GM23338 (cell line): ENCODE results near the gene HK2. TPM values are rescaled to one million over a fixed set of nuclear protein-coding genes. Genes with fewer than 3 reads are reported as not detected.
A peak's percentile ranks its signal among the peaks of the same experiment; 100 is the strongest.

Experiments used
- ATAC-seq: fragments of 200-7000 bp; cut with Tn5 transposase; 3 replicates; pipeline ENCODE4 v1.9.1; 2020
- DNase-seq: peaks from one replicate; pipeline ENCODE4 v3.0.0-alpha.2; 2015; ENCODE audit warnings: low spot score
- H2AFZ ChIP-seq: fragments of 200-600 bp; sonication (generic); 2 replicates; pipeline ENCODE4 v1.8.0; 2016; ENCODE audit warnings: antibody characterized with exemption, mild to moderate bottlenecking, moderate library complexity
- H3F3A ChIP-seq: fragments of 200-600 bp; sonication (generic); replicated peaks from 2 replicates; pipeline ENCODE4 v1.8.0; 2017; ENCODE audit warnings: antibody characterized with exemption, mixed run types, low read depth
- H3K27ac ChIP-seq: fragments of 200-600 bp; sonication (generic); 2 replicates; pipeline ENCODE4 v1.6.1; 2016; ENCODE audit warnings: low read depth
- H3K27me3 ChIP-seq: fragments of 200-600 bp; sonication (generic); 2 replicates; pipeline ENCODE4 v1.8.0; 2016; ENCODE audit warnings: mild to moderate bottlenecking, mixed run types, moderate library complexity; ENCODE audit not compliant: insufficient read depth
- H3K36me3 ChIP-seq: fragments of 200-600 bp; sonication (generic); 2 replicates; pipeline ENCODE4 v1.8.0; 2016; ENCODE audit warnings: mild to moderate bottlenecking; ENCODE audit not compliant: insufficient read depth
- H3K4me1 ChIP-seq: fragments of 200-600 bp; sonication (generic); 2 replicates; pipeline ENCODE4 v1.8.0; 2016; ENCODE audit warnings: mild to moderate bottlenecking, moderate library complexity; ENCODE audit not compliant: insufficient read depth
- H3K4me2 ChIP-seq: fragments of 200-600 bp; sonication (generic); 2 replicates; pipeline ENCODE4 v1.7.1; 2017; ENCODE audit warnings: mixed run types
- H3K4me3 ChIP-seq: fragments of 200-600 bp; sonication (generic); 2 replicates; pipeline ENCODE4 v1.6.1; 2016; ENCODE audit warnings: mixed run types
- H3K79me2 ChIP-seq: fragments of 200-600 bp; sonication (generic); replicated peaks from 2 replicates; pipeline ENCODE4 v1.8.0; 2017; ENCODE audit warnings: mild to moderate bottlenecking; ENCODE audit not compliant: insufficient read depth
- H3K9me2 ChIP-seq: fragments of 200-600 bp; sonication (generic); 2 replicates; pipeline ENCODE4 v1.8.0; 2017; ENCODE audit not compliant: insufficient read depth
- H4K20me1 ChIP-seq: fragments of 200-600 bp; sonication (generic); replicated peaks from 2 replicates; pipeline ENCODE4 v1.8.0; 2017; ENCODE audit warnings: mild to moderate bottlenecking; ENCODE audit not compliant: insufficient read depth
- H3K27ac Mint-ChIP-seq: 2 replicates; pipeline ENCODE4 v1.8.0; 2020; ENCODE audit warnings: inconsistent platforms, mild to moderate bottlenecking, moderate library complexity, mixed read lengths
- H3K27me3 Mint-ChIP-seq: 3 replicates; pipeline ENCODE4 v1.8.0; 2022; ENCODE audit warnings: low read depth, mild to moderate bottlenecking, moderate library complexity, mixed read lengths, inconsistent platforms; ENCODE audit not compliant: insufficient read depth, poor library complexity
- H3K36me3 Mint-ChIP-seq: 3 replicates; pipeline ENCODE4 v1.8.0; 2021; ENCODE audit warnings: low read depth, mild to moderate bottlenecking, inconsistent platforms, moderate library complexity, mixed read lengths
- H3K4me1 Mint-ChIP-seq: 3 replicates; pipeline ENCODE4 v1.8.0; 2020; ENCODE audit warnings: mild to moderate bottlenecking, inconsistent platforms, mixed read lengths
- H3K4me3 Mint-ChIP-seq: 3 replicates; pipeline ENCODE4 v1.8.0; 2021; ENCODE audit warnings: moderate library complexity, mild to moderate bottlenecking, inconsistent platforms, mixed read lengths
- H3K9me3 Mint-ChIP-seq: 3 replicates; pipeline ENCODE4 v1.8.0; 2020; ENCODE audit warnings: moderate library complexity, mild to moderate bottlenecking, inconsistent platforms, mixed read lengths
- CREB1 ChIP-seq: fragments of 250-450 bp; sonication (Bioruptor Pico); IDR thresholded peaks from 2 replicates; pipeline ENCODE4 v1.5.0; 2020; ENCODE audit warnings: low read depth, mild to moderate bottlenecking, moderate library complexity
- CTCF ChIP-seq, 2 experiments: fragments of 200-600 bp in 1 of 2; sonication (generic) in 1 of 2; conservative IDR thresholded peaks; 2 replicates each; pipeline versions ENCODE4 v1.5.1 to v1.6.1; 2016 to 2017; ENCODE audit warnings: antibody characterized with exemption in 2 of 2, low read depth in 2 of 2, mild to moderate bottlenecking in 2 of 2, moderate library complexity in 1 of 2
- EZH2 ChIP-seq: fragments of 200-600 bp; sonication (generic); IDR thresholded peaks from one replicate; pipeline ENCODE4 v1.8.0; 2017; ENCODE audit warnings: antibody characterized with exemption, mild to moderate bottlenecking, low read depth; ENCODE audit not compliant: unreplicated experiment
- JUNB ChIP-seq: IDR thresholded peaks from one replicate; pipeline ENCODE4 v1.6.1; 2016; ENCODE audit warnings: antibody characterized with exemption; ENCODE audit not compliant: unreplicated experiment
- ZNF114 ChIP-seq: fragments of 250-450 bp; sonication (Bioruptor Pico); IDR thresholded peaks from 2 replicates; pipeline ENCODE4 v1.5.0; 2020; ENCODE audit warnings: mild to moderate bottlenecking, moderate library complexity
- ZNF331 ChIP-seq: fragments of 250-450 bp; sonication (Bioruptor Pico); IDR thresholded peaks from 2 replicates; pipeline ENCODE4 v1.5.0; 2020; ENCODE audit warnings: low read depth, mild to moderate bottlenecking, moderate library complexity
- polyA plus RNA-seq: library from polyadenylated mRNA; unstranded; fragments of >200 nt; fragmentation: Nextera tagmentation; extraction: Ambion mirVana; gene quantifications from 2 replicates; pipeline ENCODE4 v1.2.1, GENCODE V29; 2016
- total RNA-seq: library from RNA; depleted of rRNA; stranded (reverse); fragments of >200 nt; shearing (Covaris generic); gene quantifications from 2 replicates; pipeline ENCODE4 v1.2.3, GENCODE V29; 2014

Gene HK2
- total and polyA plus RNA-seq, 2 experiments from 2014 or later = 23.2 to 54.7 TPM

GRCh38 chr2:74863802-74864248 is 29.9 kb downstream of the HK2 start:
- H3K4me2 ChIP-seq = no peak overlapping the region
- Mint-ChIP-seq H3K27me3 (no peaks in the 10 kb centered on the region), H3K4me3 (no peak overlapping the region), H3K4me1 (peaks cover 49% of the 10 kb centered on the region), H3K36me3 (peaks cover 44% of the 10 kb centered on the region), H3K27ac (peak overlapping the region; percentile 63), H3K9me3 (no peaks in the 10 kb centered on the region)
- no peaks in the 10 kb centered on the region for H3F3A ChIP-seq
- TF ChIP-seq JUNB (no peak), EZH2 (no peak), ZNF114 (CRISPR knock-in tag) (no peak), ZNF331 (no peak)
- DNase-seq = no peak
- peaks cover 85% of the 10 kb centered on the region for H3K79me2 ChIP-seq
- peaks cover 24% of the 10 kb centered on the region for H4K20me1 ChIP-seq
- H3K9me2 ChIP-seq = no peaks in the 10 kb centered on the region; the same call in 1 of the 2 replicates
- no peaks in the 10 kb centered on the region for H3K27me3 ChIP-seq
- no peak overlapping the region for H3K4me3 ChIP-seq
- H2AFZ ChIP-seq = no peak overlapping the region
- H3K27ac ChIP-seq = no peak overlapping the region
- ATAC-seq = no peak
- H3K4me1 ChIP-seq = peaks cover 18% of the 10 kb centered on the region
- H3K36me3 ChIP-seq = peaks cover 8% of the 10 kb centered on the region; the same call in 1 of the 2 replicates

GRCh38 chr2:74864728-74865722 is 31.1 kb downstream of the HK2 start:
- H3K4me2 ChIP-seq = no peak overlapping the region
- Mint-ChIP-seq H3K36me3 (peaks cover 55% of the 10 kb centered on the region), H3K4me3 (no peak overlapping the region), H3K4me1 (peaks cover 49% of the 10 kb centered on the region), H3K27ac (peak overlapping the region; percentile 84), H3K9me3 (no peaks in the 10 kb centered on the region), H3K27me3 (no peaks in the 10 kb centered on the region)
- no peaks in the 10 kb centered on the region; the same call in 1 of the 2 replicates for H3K9me2 ChIP-seq
- peak; percentile 36 for DNase-seq
- H4K20me1 ChIP-seq = peaks cover 23% of the 10 kb centered on the region; the same call in 1 of the 2 replicates
- no peak for TF ChIP-seq CREB1 (CRISPR knock-in tag)
- peak in 1 of 2 experiments; percentile 48; a peak in 2 of 4 replicates for TF ChIP-seq CTCF (conservative IDR thresholded peaks at IDR 0.05; ENCODE audit: low read depth in 2 of 2)
- H3K4me3 ChIP-seq = no peak overlapping the region
- no peaks in the 10 kb centered on the region for H3K27me3 ChIP-seq
- H3K36me3 ChIP-seq = peaks cover 8% of the 10 kb centered on the region; the same call in 1 of the 2 replicates
- H3F3A ChIP-seq = no peaks in the 10 kb centered on the region
- no peak overlapping the region for H2AFZ ChIP-seq
- H3K27ac ChIP-seq = no peak overlapping the region
- H3K79me2 ChIP-seq = peaks cover 88% of the 10 kb centered on the region
- peaks cover 18% of the 10 kb centered on the region for H3K4me1 ChIP-seq
- peak; percentile 38 for ATAC-seq
